RWPE1 (cell line): ENCODE results near the gene TRA2A.

Experiments used
- CTCF ChIA-PET: fragments of 350-600 bp; sonication (Branson Sonifier 250); formaldehyde crosslinking; extraction: SDS; loops from one replicate; lab custom pipeline; 2021; lab: Yijun Ruan, JAX
- POLR2A ChIA-PET: fragments of 400-600 bp; formaldehyde crosslinking; extraction: SDS; loops from one replicate; lab custom pipeline; 2020; ENCODE audit warnings: antibody characterized with exemption; ENCODE audit not compliant: low non-redundant PET; lab: Yijun Ruan, JAX
- DNase-seq: peaks from one replicate; pipeline ENCODE4 v3.0.0; 2012; ENCODE audit warnings: low spot score
- H3K27ac ChIP-seq: fragments of 450-650 bp; 2 replicates; pipeline ENCODE4 v1.5.1; 2017
- TF ChIP-seq, protein P1 (sequence below): fragments of 450-650 bp; conservative IDR thresholded peaks from 2 replicates; pipeline ENCODE4 v1.5.1; 2017; ENCODE audit warnings: low read depth, mild to moderate bottlenecking

The TRA2A gene

DNA sequence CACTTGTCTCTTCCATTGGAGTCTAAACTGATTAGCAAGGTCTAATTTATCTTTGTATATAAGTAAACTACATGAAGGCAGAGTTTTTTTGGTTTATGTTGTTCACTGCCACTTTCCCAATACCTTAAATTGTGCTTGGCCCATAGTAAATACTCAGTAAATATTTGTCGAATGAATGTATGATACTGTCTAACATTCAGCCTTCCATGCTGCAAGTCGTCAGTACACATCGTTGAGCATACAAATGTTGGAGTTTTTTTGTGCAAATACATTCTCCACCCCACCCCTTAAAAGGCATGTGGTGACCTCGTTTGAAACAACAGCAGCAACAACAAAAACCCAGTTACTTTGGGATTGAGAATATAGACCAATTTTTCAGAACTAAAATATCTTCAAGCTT is 44.1 kb downstream of the TRA2A start:
- H3K27ac ChIP-seq = no peak overlapping the region
- TF ChIP-seq, protein P1, sequence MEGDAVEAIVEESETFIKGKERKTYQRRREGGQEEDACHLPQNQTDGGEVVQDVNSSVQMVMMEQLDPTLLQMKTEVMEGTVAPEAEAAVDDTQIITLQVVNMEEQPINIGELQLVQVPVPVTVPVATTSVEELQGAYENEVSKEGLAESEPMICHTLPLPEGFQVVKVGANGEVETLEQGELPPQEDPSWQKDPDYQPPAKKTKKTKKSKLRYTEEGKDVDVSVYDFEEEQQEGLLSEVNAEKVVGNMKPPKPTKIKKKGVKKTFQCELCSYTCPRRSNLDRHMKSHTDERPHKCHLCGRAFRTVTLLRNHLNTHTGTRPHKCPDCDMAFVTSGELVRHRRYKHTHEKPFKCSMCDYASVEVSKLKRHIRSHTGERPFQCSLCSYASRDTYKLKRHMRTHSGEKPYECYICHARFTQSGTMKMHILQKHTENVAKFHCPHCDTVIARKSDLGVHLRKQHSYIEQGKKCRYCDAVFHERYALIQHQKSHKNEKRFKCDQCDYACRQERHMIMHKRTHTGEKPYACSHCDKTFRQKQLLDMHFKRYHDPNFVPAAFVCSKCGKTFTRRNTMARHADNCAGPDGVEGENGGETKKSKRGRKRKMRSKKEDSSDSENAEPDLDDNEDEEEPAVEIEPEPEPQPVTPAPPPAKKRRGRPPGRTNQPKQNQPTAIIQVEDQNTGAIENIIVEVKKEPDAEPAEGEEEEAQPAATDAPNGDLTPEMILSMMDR = no peak
- ChIA-PET POLR2A (no interaction called here), CTCF (no interaction called here)
- DNase-seq = no peak

DNA sequence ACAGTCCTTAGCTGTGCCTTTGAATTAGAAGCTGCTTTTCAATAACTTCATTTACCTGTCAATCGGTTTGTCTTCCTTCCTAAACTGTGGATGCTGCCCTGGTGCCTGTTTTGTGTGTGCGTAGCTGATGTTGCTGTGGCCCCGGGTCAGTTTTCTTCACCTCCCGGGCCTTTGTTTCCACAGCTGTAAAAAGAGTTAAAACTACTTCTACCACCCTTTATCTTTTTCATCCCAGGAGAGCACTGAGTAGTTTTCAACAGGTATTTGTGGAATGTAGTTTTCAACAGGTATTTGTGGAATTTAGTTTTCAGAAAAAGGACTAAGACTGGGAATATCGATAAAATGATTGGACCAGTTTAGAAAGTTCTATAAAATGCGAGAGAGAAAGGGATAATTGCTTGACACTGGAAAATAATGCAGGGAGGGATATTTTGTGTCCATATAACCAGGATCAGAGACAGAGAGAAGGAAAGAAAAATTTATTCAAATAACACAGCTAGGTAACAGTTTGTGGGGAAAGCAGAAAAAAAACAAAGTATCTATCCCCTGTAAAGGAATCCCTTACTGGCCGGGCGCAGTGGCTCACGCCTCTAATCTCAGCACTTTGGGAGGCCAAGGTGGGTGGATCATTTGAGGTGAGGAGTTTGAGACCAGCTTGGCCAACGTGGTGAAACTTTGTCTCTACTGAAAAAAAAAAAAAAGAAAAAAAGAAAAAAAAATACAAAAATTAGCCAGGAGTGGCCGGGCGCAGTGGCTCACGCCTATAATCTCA is 45.6 kb downstream of the TRA2A start:
- TF ChIP-seq, protein P1 = no peak
- no peak for DNase-seq
- POLR2A ChIA-PET = no interaction called here
- CTCF ChIA-PET = interaction anchor here (0.6 kb wide), 1 partner anchor 211 kb away, joined by 4 read pairs; no protein-coding TSS in a partner anchor
- no peak overlapping the region for H3K27ac ChIP-seq

DNA sequence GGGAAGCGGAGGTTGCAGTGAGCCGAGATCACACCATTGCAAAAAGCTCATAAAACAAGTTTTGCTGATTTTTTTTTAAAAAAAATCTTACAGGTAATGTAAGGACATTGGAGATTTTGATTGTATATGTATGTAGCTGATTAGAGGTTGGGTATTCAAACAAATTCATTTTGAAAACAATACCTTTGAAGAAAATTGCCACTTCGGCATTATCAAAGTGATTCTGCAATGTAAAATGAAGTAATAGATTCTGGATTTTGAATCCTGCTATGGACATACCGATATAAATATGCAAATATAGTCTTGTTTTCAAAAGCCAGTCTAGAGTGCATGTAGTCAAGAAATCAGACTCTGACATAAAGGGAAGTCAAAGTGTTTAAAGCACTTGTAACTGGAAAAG is 49.1 kb downstream of the TRA2A start:
- CTCF ChIA-PET = interaction anchor here (0.6 to 0.7 kb wide), 2 partner anchors 62 to 151 kb away, joined by 3 to 5 read pairs; no protein-coding TSS in a partner anchor
- H3K27ac ChIP-seq = no peak overlapping the region
- no peak for DNase-seq
- POLR2A ChIA-PET = no interaction called here
- TF ChIP-seq, protein P1 = no peak

DNA sequence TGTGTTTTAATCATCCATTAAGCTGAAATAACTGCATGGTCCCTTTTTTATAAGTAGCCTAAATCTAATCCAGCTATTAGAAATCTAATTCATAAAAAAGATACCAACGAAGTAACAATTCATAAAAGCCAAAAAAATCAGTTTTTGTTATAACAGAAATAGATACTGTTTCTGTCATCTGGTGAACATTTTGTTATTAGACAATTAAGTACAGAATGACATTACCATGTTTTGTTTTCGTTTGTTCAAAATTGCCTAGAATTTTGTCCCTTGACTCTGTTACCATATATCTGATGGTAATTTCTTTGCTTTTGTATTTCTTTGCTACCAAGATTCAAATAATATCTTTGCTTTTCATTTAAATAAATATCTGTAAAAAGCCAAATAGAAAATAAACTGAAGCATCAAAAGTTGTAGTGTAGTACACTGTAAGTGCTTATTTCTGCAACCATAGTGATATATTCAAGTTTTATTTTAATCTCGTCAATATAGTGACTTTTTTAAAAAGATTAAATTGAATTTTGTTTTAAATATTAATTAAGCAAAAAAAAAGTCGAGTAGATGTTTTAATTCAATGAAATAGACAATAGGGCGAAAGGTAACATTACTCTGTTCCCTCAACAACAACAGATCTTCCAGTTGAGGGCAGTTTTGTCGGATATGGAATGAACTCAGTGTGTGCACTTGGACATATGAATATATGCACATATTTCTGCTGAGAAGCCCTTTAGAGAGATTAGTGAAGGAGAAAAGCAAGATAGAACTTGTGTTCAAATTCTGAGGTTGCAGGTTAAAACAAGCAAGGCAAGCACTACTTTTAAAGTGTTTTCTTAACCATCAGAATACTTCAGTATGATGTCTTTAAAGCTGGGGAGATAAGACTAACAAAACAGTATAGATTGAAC is 53.6 kb downstream of the TRA2A start:
- no peak for DNase-seq
- H3K27ac ChIP-seq = no peak overlapping the region
- ChIA-PET POLR2A (interaction anchor here (0.7 kb wide), 1 partner anchor 51 kb away, joined by 4 read pairs; no protein-coding TSS in a partner anchor), CTCF (interaction anchor here (0.7 to 0.8 kb wide), 2 partner anchors 28 to 253 kb away, joined by 3 to 7 read pairs; no protein-coding TSS in a partner anchor)
- TF ChIP-seq, protein P1 = no peak

DNA sequence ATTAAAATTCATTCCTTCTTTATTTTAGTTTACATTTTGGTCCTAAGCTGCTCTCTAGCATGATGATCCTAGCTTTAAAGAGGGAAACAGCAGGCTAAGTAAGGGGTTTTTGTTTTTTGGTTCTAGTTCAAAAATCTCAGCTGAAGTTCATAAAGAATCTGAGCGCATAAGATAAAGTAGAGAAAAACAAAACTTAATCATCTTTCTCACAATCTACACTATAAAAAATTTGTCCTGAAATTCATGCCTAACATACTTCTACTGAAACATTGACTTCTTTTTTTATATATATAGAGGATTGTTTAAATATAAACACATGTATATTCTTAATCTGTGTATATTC is 54.7 kb downstream of the TRA2A start:
- no peak for DNase-seq
- H3K27ac ChIP-seq = no peak overlapping the region
- POLR2A ChIA-PET = no interaction called here
- CTCF ChIA-PET = interaction anchor here (1.0 kb wide), 1 partner anchor 204 kb away, joined by 3 read pairs; no protein-coding TSS in a partner anchor
- TF ChIP-seq, protein P1 = no peak
